Measurements from ENCODE around the gene ZGRF1. TPM values are rescaled to one million over a fixed set of nuclear protein-coding genes. Genes with fewer than 3 reads are reported as not detected.

Gene ZGRF1
- polyA plus RNA-seq, 1 donor from 2014 or later: 18.0 TPM

- Histone ChIP-seq H3F3A (ENCODE audit: insufficient read depth, low read length, poor library complexity, severe bottlenecking) (no peaks in the 10 kb centered on the region), H3K27ac (ENCODE audit: low read length) (no peak overlapping the region), H2AFZ (ENCODE audit: low read depth, low read length) (no peak overlapping the region)
Observed at GRCh38 chr4:112516471-112517066, 120.1 kb downstream of the ZGRF1 start.

GRCh38 chr4:112516066-112516470 lies 120.6 kb downstream of the ZGRF1 start, which contains the start of gene NEUROG2:
TSS of gene NEUROG2 (minus strand) at chr4:112516180. CDS start at chr4:112515475, 705 bp downstream.
- H3F3A ChIP-seq (ENCODE audit: insufficient read depth, low read length, poor library complexity, severe bottlenecking): no peaks in the 10 kb centered on the region
- peak within 1 kb of the TSS; percentile 66 for H2AFZ ChIP-seq (ENCODE audit: low read depth, low read length)
- no peaks in the 10 kb centered on the region for H3K9me2 ChIP-seq (ENCODE audit: insufficient read depth, low read length)
- no peaks in the 10 kb centered on the region for H3K9me3 ChIP-seq (ENCODE audit: low read length)
- peak within 1 kb of the TSS; percentile 80 for H3K4me2 ChIP-seq (ENCODE audit: low read length)
- H4K20me1 ChIP-seq (ENCODE audit: insufficient read depth): no peaks in the 10 kb centered on the region
- H3K27ac ChIP-seq (ENCODE audit: low read length): peak within 1 kb of the TSS; percentile 43
- H3K4me3 ChIP-seq (ENCODE audit: low read length): peak within 1 kb of the TSS; percentile 90
- no peaks in the 10 kb centered on the region for H3K36me3 ChIP-seq (ENCODE audit: insufficient read depth, low read length)
- peak within 1 kb of the TSS; percentile 65 for H3K9ac ChIP-seq (ENCODE audit: low read length)
- no peak for TF ChIP-seq CTCF (IDR thresholded peaks at IDR 0.05; ENCODE audit: poor library complexity, severe bottlenecking)
- TF ChIP-seq EZH2 (IDR thresholded peaks at IDR 0.05; ENCODE audit: borderline replicate concordance, insufficient read depth, low read length, poor library complexity, severe bottlenecking): peak; percentile 5
- TF ChIP-seq POLR2AphosphoS5 (IDR thresholded peaks at IDR 0.05): no peak
- H3K79me2 ChIP-seq (replicated peaks; ENCODE audit: insufficient read depth, low read length): no peaks in the 10 kb centered on the region
- peaks cover 100% of the 10 kb centered on the region for H3K27me3 ChIP-seq (ENCODE audit: insufficient read depth, low read depth, low read length)

More at GRCh38 chr4:112516471-112517066, 120.1 kb downstream of the ZGRF1 start:
- H4K20me1 ChIP-seq (ENCODE audit: insufficient read depth): no peaks in the 10 kb centered on the region
- peak overlapping the region; percentile 90 for H3K4me3 ChIP-seq (ENCODE audit: low read length)
- no peaks in the 10 kb centered on the region for H3K36me3 ChIP-seq (ENCODE audit: insufficient read depth, low read length)
- no peaks in the 10 kb centered on the region for H3K9me2 ChIP-seq (ENCODE audit: insufficient read depth, low read length)
- H3K4me2 ChIP-seq (ENCODE audit: low read length): peak overlapping the region; percentile 73
- no peaks in the 10 kb centered on the region for H3K9me3 ChIP-seq (ENCODE audit: low read length)
- H3K27me3 ChIP-seq (ENCODE audit: insufficient read depth, low read depth, low read length): peaks cover 100% of the 10 kb centered on the region
- no peaks in the 10 kb centered on the region for H3K79me2 ChIP-seq (replicated peaks; ENCODE audit: insufficient read depth, low read length)
- H3K9ac ChIP-seq (ENCODE audit: low read length): peak overlapping the region; percentile 65
- TF ChIP-seq EP300 (conservative IDR thresholded peaks at IDR 0.05; ENCODE audit: poor library complexity, severe bottlenecking): no peak
- TF ChIP-seq POLR2AphosphoS5 (IDR thresholded peaks at IDR 0.05): peak; percentile 16
- TF ChIP-seq TAF1 (IDR thresholded peaks at IDR 0.05; ENCODE audit: low read depth): no peak
- TF ChIP-seq REST (IDR thresholded peaks at IDR 0.05; ENCODE audit: borderline replicate concordance): no peak
